ENCODE data around the gene SESN2. TPM values are rescaled to one million over a fixed set of nuclear protein-coding genes. Genes with fewer than 3 reads are reported as not detected.
A peak's percentile ranks its signal among the peaks of the same experiment; 100 is the strongest.

Gene SESN2
- polyA plus RNA-seq, 1 experiment: 53.4 TPM

GRCh38 chr1:28328228-28328648 lies 68.9 kb downstream of the SESN2 start:
- H3K27me3 ChIP-seq (ENCODE audit: control insufficient read depth, insufficient read depth, low read length): no peaks in the 10 kb centered on the region
- POLR2A ChIA-PET: interaction anchor here (0.8 to 1.0 kb wide), 5 partner anchors 14 to 253 kb away, joined by 3 to 5 read pairs (median 3); partner anchors contain the start of gene ATP5IF1

GRCh38 chr1:28329395-28330153 lies 70.3 kb downstream of the SESN2 start:
- ChIA-PET POLR2A (interaction anchor here (0.6 to 1.0 kb wide), 6 partner anchors 16 to 561 kb away, joined by 3 to 12 read pairs (median 3); no protein-coding TSS in a partner anchor), CTCF (interaction anchor here (0.6 to 1.4 kb wide), 4 partner anchors 19 to 187 kb away, joined by 3 to 6 read pairs (median 4); no protein-coding TSS in a partner anchor)
- Histone ChIP-seq H3K4me3 (ENCODE audit: low read depth, low read length) (peak overlapping the region; percentile 71), H3K27me3 (ENCODE audit: control insufficient read depth, insufficient read depth, low read length) (no peaks in the 10 kb centered on the region), H3K36me3 (ENCODE audit: control insufficient read depth, insufficient read depth, low read length) (peaks cover 10% of the 10 kb centered on the region)
- 0 out of 2 replicates have a peak, but pooled peaks have one; percentile 3 for TF ChIP-seq CTCF (IDR thresholded peaks at IDR 0.05; ENCODE audit: insufficient read depth, low read depth, low read length)
- no peak for DNase-seq (ENCODE audit: low read depth)

More at GRCh38 chr1:28328228-28328648, 68.9 kb downstream of the SESN2 start:
- no peak for DNase-seq (ENCODE audit: low read depth)
- CTCF ChIA-PET: interaction anchor here (1.0 to 2.5 kb wide), 5 partner anchors 14 to 189 kb away, joined by 3 to 7 read pairs (median 4); no protein-coding TSS in a partner anchor
- no peak for TF ChIP-seq CTCF (IDR thresholded peaks at IDR 0.05; ENCODE audit: insufficient read depth, low read depth, low read length)
- Histone ChIP-seq H3K4me3 (ENCODE audit: low read depth, low read length) (peak overlapping the region; percentile 71), H3K36me3 (ENCODE audit: control insufficient read depth, insufficient read depth, low read length) (peaks cover 7% of the 10 kb centered on the region)

Other genes with a start within 250 kb of the SESN2 start
- gene EYA3, start 170.9 kb upstream of the SESN2 start, polyA plus RNA-seq (2011; rRNA removed): 8.6 and 11.1 TPM in 2 replicates
- 0.10 and 0.20 TPM in 2 replicates for gene PTAFR, start 82.8 kb upstream of the SESN2 start, polyA plus RNA-seq (2011; rRNA removed)
- gene DNAJC8, start 26.5 kb upstream of the SESN2 start, polyA plus RNA-seq (2011; rRNA removed): 49.1 and 70.2 TPM in 2 replicates
- gene ATP5IF1, start 23.4 kb upstream of the SESN2 start, polyA plus RNA-seq (2011; rRNA removed): 168 and 211 TPM in 2 replicates
- 21.2 and 23.0 TPM in 2 replicates for gene MED18, start 69.5 kb downstream of the SESN2 start, polyA plus RNA-seq (2011; rRNA removed)
- gene PHACTR4, start 110.2 kb downstream of the SESN2 start, polyA plus RNA-seq (2011; rRNA removed): 5.2 and 9.1 TPM in 2 replicates
- 27.0 and 41.5 TPM in 2 replicates for gene RCC1, start 246.5 kb downstream of the SESN2 start, polyA plus RNA-seq (2011; rRNA removed)

All from BJ (cell line).